GM18508 (cell line): ENCODE data around the gene IFT43.
A peak's percentile ranks its signal among the peaks of the same experiment; 100 is the strongest.

Experiments
- ATAC-seq: cut with Tn5 transposase; IDR thresholded peaks from one replicate; pipeline ENCODE4 v1.9.1; 2021; ENCODE audit warnings: moderate number of reproducible peaks; ENCODE audit not compliant: insufficient read depth, unreplicated experiment

IFT43 gene

GRCh38 chr14:75985618-75986438 lies at the start of gene IFT43:
Gene IFT43, plus strand, starts transcription at chr14:75985763. Its CDS starts 24 bp downstream, at chr14:75985787.
- peak; percentile 38 for ATAC-seq

- no peak for ATAC-seq
These were observed 46.4 kb upstream of the IFT43 start for GRCh38 chr14:75939200-75939599.

GRCh38 chr14:75941030-75941429 lies 44.5 kb upstream of the IFT43 start:
- no peak for ATAC-seq

GRCh38 chr14:75944607-75945241 lies 40.8 kb upstream of the IFT43 start:
- ATAC-seq = no peak

- ATAC-seq = no peak
These were observed 38.8 kb upstream of the IFT43 start for GRCh38 chr14:75946785-75947184.

- no peak for ATAC-seq
These were observed 33.1 kb upstream of the IFT43 start for GRCh38 chr14:75952489-75952888.

GRCh38 chr14:75959031-75959430 lies 26.5 kb upstream of the IFT43 start:
- ATAC-seq = no peak

GRCh38 chr14:75960231-75960630 lies 25.3 kb upstream of the IFT43 start:
- peak; percentile 70 for ATAC-seq

GRCh38 chr14:75961662-75962061 lies 23.9 kb upstream of the IFT43 start:
- no peak for ATAC-seq

- no peak for ATAC-seq
These were observed 17.7 kb upstream of the IFT43 start for GRCh38 chr14:75967866-75968265.

- ATAC-seq = no peak
These were observed 17.1 kb upstream of the IFT43 start for GRCh38 chr14:75968456-75968855.

- ATAC-seq = no peak
These were observed 16.4 kb upstream of the IFT43 start for GRCh38 chr14:75969126-75969525.

- no peak for ATAC-seq
These were observed 15.7 kb upstream of the IFT43 start for GRCh38 chr14:75969891-75970290.

- no peak for ATAC-seq
These were observed 14.6 kb upstream of the IFT43 start for GRCh38 chr14:75970989-75971388.

GRCh38 chr14:75971509-75971908 lies 14.1 kb upstream of the IFT43 start:
- no peak for ATAC-seq

- no peak for ATAC-seq
These were observed 12.7 kb upstream of the IFT43 start for GRCh38 chr14:75972801-75973421.

- no peak for ATAC-seq
These were observed 8.6 kb upstream of the IFT43 start for GRCh38 chr14:75976826-75977581.

GRCh38 chr14:75977582-75977943 lies 8.0 kb upstream of the IFT43 start:
- no peak for ATAC-seq

GRCh38 chr14:75978249-75978731 lies 7.3 kb upstream of the IFT43 start:
- ATAC-seq = no peak

GRCh38 chr14:75979071-75979571 lies 6.4 kb upstream of the IFT43 start:
- no peak for ATAC-seq
